Gastrocnemius medialis (tissue), 4 donors: ENCODE measurements around the gene AAR2. TPM values are rescaled to one million over a fixed set of nuclear protein-coding genes. Genes with fewer than 3 reads are reported as not detected.

Source experiments
- ATAC-seq, 2 donors: fragments of 150-250 bp; one replicate each; pipeline ENCODE4 v1.9.1; 2016
- DNase-seq, 2 donors: peaks; one replicate each; pipeline ENCODE4 v3.0.0-alpha.2; 2019
- H3K27ac ChIP-seq, 4 donors: fragments of 200-600 bp; sonication (generic); 1 replicate in 1 of 4; 2 replicates in 3 of 4; pipeline ENCODE4 v1.5.1; 2016 to 2018; ENCODE audit warnings: mild to moderate bottlenecking in 2 of 4, moderate library complexity in 1 of 4
- H3K27me3 ChIP-seq, 3 donors: fragments of 200-600 bp; sonication (generic) in 2 of 3; 1 replicate in 1 of 3; 2 replicates in 2 of 3; pipeline versions ENCODE4 v1.5.1 to v1.6.0; 2016 to 2019; ENCODE audit warnings: mild to moderate bottlenecking in 1 of 3, moderate library complexity in 1 of 3
- H3K36me3 ChIP-seq, 2 donors: fragments of 200-600 bp; sonication (generic) in 1 of 2; one replicate each; pipeline ENCODE4 v1.5.1; 2017 to 2018
- H3K4me1 ChIP-seq, 2 donors: fragments of 200-600 bp; sonication (generic) in 1 of 2; one replicate each; pipeline ENCODE4 v1.5.1; 2016 to 2017; ENCODE audit warnings: mild to moderate bottlenecking in 2 of 2
- H3K4me3 ChIP-seq, 4 donors: fragments of 200-600 bp; sonication (generic) in 3 of 4; 1 replicate in 1 of 4; 2 replicates in 3 of 4; pipeline ENCODE4 v1.5.1; 2016 to 2019; ENCODE audit warnings: mild to moderate bottlenecking in 2 of 4
- H3K9me3 ChIP-seq, 3 donors: fragments of 200-600 bp; sonication (generic) in 2 of 3; 1 replicate in 1 of 3; 2 replicates in 2 of 3; pipeline ENCODE4 v1.5.1; 2016 to 2019
- CTCF ChIP-seq, 5 experiments: fragments of 450-650 bp in 3 of 5; fragments of 200-600 bp in 2 of 5; sonication (generic) in 2 of 5; IDR thresholded peaks in 4 of 5; conservative IDR thresholded peaks in 1 of 5; 1 replicate in 4 of 5; 2 replicates in 1 of 5; pipeline ENCODE4 v1.5.1; 2016 to 2019; ENCODE audit warnings: antibody characterized with exemption in 5 of 5, mild to moderate bottlenecking in 3 of 5, moderate library complexity in 3 of 5
- POLR2A ChIP-seq, 2 donors: fragments of 450-650 bp; IDR thresholded peaks; one replicate each; pipeline ENCODE4 v1.6.1; 2017; ENCODE audit warnings: antibody characterized with exemption in 2 of 2, mild to moderate bottlenecking in 2 of 2, moderate library complexity in 2 of 2
- in situ Hi-C, 4 donors: fragments of 200-750 bp; cut with MboI; loops; one replicate each; pipeline versions ENCODE4 v1.15.0 to v1.8.0; 2017; ENCODE audit warnings: low sequenced_read_pairs in 4 of 4
- intact Hi-C: fragments of 100-400 bp; cut with DNase I; formaldehyde crosslinking; loops from one replicate; pipeline ENCODE4 v1.15.1; 2023; ENCODE audit warnings: low total_unique reads
- total RNA-seq, 4 donors: library from RNA; depleted of rRNA; stranded (reverse); fragments of >200 nt; gene quantifications; one replicate each; pipeline versions ENCODE4 v1.1.0 to v1.2.3, GENCODE V29; 2016

Gene AAR2
- total RNA-seq, 4 donors from 2014 or later, result 18.7 to 24.4 (median 21.2) TPM

GRCh38 chr20:36270744-36271638 lies 34.7 kb downstream of the AAR2 start:
- H3K27me3 ChIP-seq, result peaks cover 9 to 14% (median 12%) of the 10 kb centered on the region in 3 donors
- intact Hi-C loops, result no loop called here
- TF ChIP-seq POLR2A (IDR thresholded peaks at IDR 0.05) (no peak), CTCF (IDR thresholded peaks at IDR 0.05 in 4 of 5, conservative IDR thresholded peaks at IDR 0.05 in 1 of 5) (no peak)
- no peaks in the 10 kb centered on the region for H3K4me1 ChIP-seq
- no peaks in the 10 kb centered on the region for H3K9me3 ChIP-seq
- H3K36me3 ChIP-seq, result no peaks in the 10 kb centered on the region
- H3K27ac ChIP-seq, result no peak overlapping the region
- no peak overlapping the region for H3K4me3 ChIP-seq
- in situ Hi-C loops, result no loop called here
- no peak for ATAC-seq
- no peak for DNase-seq

- no peak overlapping the region for H3K4me3 ChIP-seq
- in situ Hi-C loops (no loop called here), intact Hi-C loops (no loop called here)
- no peaks in the 10 kb centered on the region for H3K9me3 ChIP-seq
- H3K4me1 ChIP-seq, result no peaks in the 10 kb centered on the region
- no peak for DNase-seq
- ATAC-seq, result no peak
- no peak overlapping the region for H3K27ac ChIP-seq
- peaks cover 9 to 14% (median 12%) of the 10 kb centered on the region in 3 donors for H3K27me3 ChIP-seq
- H3K36me3 ChIP-seq, result no peaks in the 10 kb centered on the region
- no peak for TF ChIP-seq CTCF (IDR thresholded peaks at IDR 0.05 in 4 of 5, conservative IDR thresholded peaks at IDR 0.05 in 1 of 5)
- no peak for TF ChIP-seq POLR2A (IDR thresholded peaks at IDR 0.05)
Observed at GRCh38 chr20:36271639-36272546, 35.6 kb downstream of the AAR2 start.

GRCh38 chr20:36272547-36273220 lies 36.4 kb downstream of the AAR2 start:
- Histone ChIP-seq H3K4me3 (no peak overlapping the region), H3K27me3 (peaks cover 9 to 14% (median 12%) of the 10 kb centered on the region in 3 donors), H3K4me1 (no peaks in the 10 kb centered on the region), H3K9me3 (no peaks in the 10 kb centered on the region), H3K27ac (no peak overlapping the region), H3K36me3 (no peaks in the 10 kb centered on the region)
- no peak for ATAC-seq
- no peak for TF ChIP-seq CTCF (IDR thresholded peaks at IDR 0.05 in 4 of 5, conservative IDR thresholded peaks at IDR 0.05 in 1 of 5)
- no peak for TF ChIP-seq POLR2A (IDR thresholded peaks at IDR 0.05)
- in situ Hi-C loops (no loop called here), intact Hi-C loops (no loop called here)
- DNase-seq, result no peak

DNA sequence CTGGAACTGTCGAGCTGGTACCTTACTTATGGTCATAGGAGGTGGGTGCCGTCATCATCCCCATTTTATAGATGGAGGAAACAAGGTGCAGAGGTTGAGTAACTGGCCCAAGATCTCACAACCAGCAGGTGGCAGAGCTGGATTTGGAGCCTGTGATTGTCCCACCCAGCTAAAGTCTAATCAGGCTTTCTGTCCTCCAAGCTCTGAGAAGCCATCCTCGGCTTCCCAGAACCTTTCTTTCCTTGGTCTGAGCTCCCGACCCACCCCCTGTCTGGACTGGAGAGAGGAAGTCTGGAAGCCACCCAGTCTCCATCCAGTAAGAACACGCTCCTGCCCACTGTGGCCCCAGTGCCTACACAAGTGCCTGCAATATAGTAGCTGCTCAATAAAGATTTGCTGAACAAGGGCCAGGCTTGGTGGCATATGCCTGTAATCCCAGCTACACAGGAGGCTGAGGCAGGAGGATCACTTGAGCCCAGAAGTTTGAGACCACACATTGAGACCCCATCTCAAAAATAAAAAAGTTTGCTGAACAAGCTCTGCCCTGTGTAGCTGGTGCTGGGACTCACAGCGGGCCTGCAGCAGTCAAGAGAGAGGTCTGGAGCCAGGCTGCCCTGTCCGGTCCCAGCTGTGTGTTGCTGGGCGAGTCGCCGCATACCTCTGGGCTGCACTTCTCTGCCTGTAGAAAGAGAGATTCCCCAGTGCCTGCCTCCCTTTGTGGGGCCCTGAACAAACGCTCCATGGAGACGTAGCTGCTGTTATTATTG lies 37.3 kb downstream of the AAR2 start:
- no peak for ATAC-seq
- no peak for DNase-seq
- intact Hi-C loops (no loop called here), in situ Hi-C loops (no loop called here)
- TF ChIP-seq CTCF (IDR thresholded peaks at IDR 0.05 in 4 of 5, conservative IDR thresholded peaks at IDR 0.05 in 1 of 5) (peak in 1 of 5 experiments; percentile 8), POLR2A (IDR thresholded peaks at IDR 0.05) (no peak)
- Histone ChIP-seq H3K36me3 (no peaks in the 10 kb centered on the region), H3K27me3 (peaks cover 9 to 14% (median 12%) of the 10 kb centered on the region in 3 donors), H3K4me1 (no peaks in the 10 kb centered on the region), H3K27ac (no peak overlapping the region), H3K4me3 (no peak overlapping the region), H3K9me3 (no peaks in the 10 kb centered on the region)
